Measurements from ENCODE around the gene ZNF469. TPM values are rescaled to one million over a fixed set of nuclear protein-coding genes. Genes with fewer than 3 reads are reported as not detected.

ZNF469 gene
- total RNA-seq, 3 donors from 2014 or later = 0.80 to 1.5 (median 0.98) TPM

- peaks cover 0 to 4% of the 10 kb centered on the region in 2 donors for H3K9me3 ChIP-seq
- intact Hi-C loops (cut with DNase I; ENCODE audit: low total_unique reads) = no loop called here
- no peak overlapping the region for H3K4me3 ChIP-seq
- no peaks in the 10 kb centered on the region for H3K27me3 ChIP-seq
- H3K27ac ChIP-seq = no peak overlapping the region
- no peaks in the 10 kb centered on the region for H3K4me1 ChIP-seq
- TF ChIP-seq POLR2A (IDR thresholded peaks at IDR 0.05) (no peak), CTCF (IDR thresholded peaks at IDR 0.05) (no peak), POLR2AphosphoS5 (IDR thresholded peaks at IDR 0.05) (no peak)
- DNase-seq (ENCODE audit: low spot score in 2 of 2) = no peak
- no peaks in the 10 kb centered on the region for H3K36me3 ChIP-seq
Measured at GRCh38 chr16:88341551-88342290, 41.0 kb upstream of the ZNF469 start.

- TF ChIP-seq POLR2A (IDR thresholded peaks at IDR 0.05) = no peak
- no peak for TF ChIP-seq POLR2AphosphoS5 (IDR thresholded peaks at IDR 0.05)
- TF ChIP-seq CTCF (IDR thresholded peaks at IDR 0.05) = no peak
- no peak overlapping the region for H3K27ac ChIP-seq
- peaks cover 0 to 4% of the 10 kb centered on the region in 2 donors for H3K9me3 ChIP-seq
- no peaks in the 10 kb centered on the region for H3K4me1 ChIP-seq
- intact Hi-C loops (cut with DNase I; ENCODE audit: low total_unique reads) = no loop called here
- no peak for DNase-seq (ENCODE audit: low spot score in 2 of 2)
- no peaks in the 10 kb centered on the region for H3K36me3 ChIP-seq
- no peaks in the 10 kb centered on the region for H3K27me3 ChIP-seq
- no peak overlapping the region for H3K4me3 ChIP-seq
Measured at GRCh38 chr16:88342491-88342890, 40.3 kb upstream of the ZNF469 start.

DNA sequence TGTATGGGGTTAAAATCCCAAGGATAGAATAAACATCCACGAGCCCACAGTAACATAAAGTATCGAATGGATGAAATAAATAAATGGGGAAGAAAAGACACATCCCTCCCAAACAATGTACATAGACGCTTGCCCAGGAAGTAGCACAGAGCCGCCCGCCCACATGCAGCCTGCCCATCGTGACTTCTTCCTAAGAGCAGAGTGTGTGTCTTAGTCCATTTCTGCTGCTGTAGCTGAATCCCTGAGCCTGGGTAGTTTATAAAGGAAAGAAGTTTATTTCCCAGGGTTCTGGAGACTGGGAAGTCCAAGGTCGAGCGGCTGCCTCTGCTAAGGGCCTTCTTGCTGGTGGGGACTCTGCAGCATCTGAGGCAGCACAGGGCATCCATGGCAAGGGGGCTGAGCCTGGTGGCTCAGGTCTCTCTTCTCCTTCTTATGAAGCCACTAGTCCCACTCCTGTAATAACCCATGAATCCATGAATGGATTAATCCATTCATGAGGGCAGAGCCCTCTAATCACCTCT lies 39.4 kb upstream of the ZNF469 start:
- TF ChIP-seq POLR2AphosphoS5 (IDR thresholded peaks at IDR 0.05) (no peak), POLR2A (IDR thresholded peaks at IDR 0.05) (no peak), CTCF (IDR thresholded peaks at IDR 0.05) (no peak)

GRCh38 chr16:88344411-88345030 lies 38.2 kb upstream of the ZNF469 start:
- no peak for DNase-seq (ENCODE audit: low spot score in 2 of 2)
- Histone ChIP-seq H3K27ac (no peak overlapping the region), H3K27me3 (no peaks in the 10 kb centered on the region), H3K9me3 (peaks cover 0 to 4% of the 10 kb centered on the region in 2 donors), H3K4me3 (no peak overlapping the region), H3K36me3 (no peaks in the 10 kb centered on the region), H3K4me1 (no peaks in the 10 kb centered on the region)
- intact Hi-C loops (cut with DNase I; ENCODE audit: low total_unique reads) = no loop called here
- no peak for TF ChIP-seq POLR2A (IDR thresholded peaks at IDR 0.05)
- TF ChIP-seq POLR2AphosphoS5 (IDR thresholded peaks at IDR 0.05) = no peak
- no peak for TF ChIP-seq CTCF (IDR thresholded peaks at IDR 0.05)

More for the DNA sequence above, 39.4 kb upstream of the ZNF469 start:
- no peaks in the 10 kb centered on the region for H3K36me3 ChIP-seq
- H3K27ac ChIP-seq = no peak overlapping the region
- intact Hi-C loops (cut with DNase I; ENCODE audit: low total_unique reads) = no loop called here
- no peak overlapping the region for H3K4me3 ChIP-seq
- peaks cover 0 to 4% of the 10 kb centered on the region in 2 donors for H3K9me3 ChIP-seq
- no peaks in the 10 kb centered on the region for H3K27me3 ChIP-seq
- H3K4me1 ChIP-seq = no peaks in the 10 kb centered on the region
- no peak for DNase-seq (ENCODE audit: low spot score in 2 of 2)
